Chondrocyte (in vitro differentiated cells): ENCODE measurements around the gene FAM241A. TPM values are rescaled to one million over a fixed set of nuclear protein-coding genes. Genes with fewer than 3 reads are reported as not detected.
"Not testable (repeated sequence)": the region's sequence is repeated elsewhere in the genome, so short reads cannot be mapped to it uniquely, and the experiment has no call there.

Experiments used
- DNase-seq: peaks from one replicate; pipeline ENCODE4 v3.0.0; 2021; ENCODE audit warnings: mixed read lengths, low spot score
- H3K27ac Mint-ChIP-seq: one replicate; pipeline ENCODE4 v1.8.0; 2021; ENCODE audit warnings: mild to moderate bottlenecking, moderate library complexity, mixed read lengths; ENCODE audit not compliant: unreplicated experiment
- H3K27me3 Mint-ChIP-seq: 2 replicates; pipeline ENCODE4 v1.8.0; 2021; ENCODE audit warnings: low read depth, mixed read lengths
- H3K36me3 Mint-ChIP-seq: 2 replicates; pipeline ENCODE4 v1.8.0; 2021; ENCODE audit warnings: low read depth, mixed read lengths
- H3K4me1 Mint-ChIP-seq: 2 replicates; pipeline ENCODE4 v1.8.0; 2021; ENCODE audit warnings: low read depth, mild to moderate bottlenecking, mixed read lengths
- H3K4me3 Mint-ChIP-seq: one replicate; pipeline ENCODE4 v1.8.0; 2021; ENCODE audit warnings: mild to moderate bottlenecking, moderate library complexity, mixed read lengths; ENCODE audit not compliant: unreplicated experiment
- H3K9me3 Mint-ChIP-seq: 2 replicates; pipeline ENCODE4 v1.8.0; 2021; ENCODE audit warnings: low read depth, mixed read lengths
- CTCF ChIP-seq: fragments of 200-600 bp; sonication (generic); IDR thresholded peaks from 2 replicates; pipeline ENCODE4 v1.5.0; 2021; ENCODE audit warnings: antibody characterized with exemption, mild to moderate bottlenecking, moderate library complexity
- total RNA-seq: library from RNA; stranded (reverse); gene quantifications from 3 replicates; pipeline ENCODE4 v1.2.1, GENCODE V29; 2021

FAM241A gene
- total RNA-seq, 1 donor from 2014 or later, result 0.62 TPM

DNA sequence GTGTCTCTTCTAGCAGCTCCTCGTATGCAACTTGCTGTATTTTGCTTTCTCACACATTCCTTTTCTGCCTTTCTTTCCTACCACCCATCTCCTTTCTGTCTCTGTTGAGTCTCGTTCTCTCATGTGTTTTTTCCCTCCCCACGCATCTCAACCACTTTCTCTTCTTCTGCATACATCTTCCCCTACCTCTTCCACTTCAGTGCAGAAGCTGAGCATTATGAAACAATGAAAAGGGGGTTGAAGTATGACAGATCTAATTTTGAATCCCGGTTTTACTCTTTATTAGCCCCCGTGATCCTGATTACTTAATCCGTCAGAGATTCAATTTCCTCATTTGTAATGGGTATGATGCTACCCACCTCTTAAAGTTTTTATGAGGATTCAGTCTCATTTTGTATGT is 7.3 kb downstream of the FAM241A start:
- H3K4me1 Mint-ChIP-seq, result no peaks in the 10 kb centered on the region
- H3K9me3 Mint-ChIP-seq, result no peaks in the 10 kb centered on the region
- H3K27me3 Mint-ChIP-seq, result peaks cover 29% of the 10 kb centered on the region
- TF ChIP-seq CTCF, result no peak
- DNase-seq, result no peak
- no peaks in the 10 kb centered on the region for H3K36me3 Mint-ChIP-seq
- no peak overlapping the region for H3K27ac Mint-ChIP-seq
- no peak overlapping the region for H3K4me3 Mint-ChIP-seq

- no peaks in the 10 kb centered on the region for H3K4me1 Mint-ChIP-seq
- H3K27ac Mint-ChIP-seq, result no peak overlapping the region
- no peak overlapping the region for H3K4me3 Mint-ChIP-seq
- H3K27me3 Mint-ChIP-seq, result peaks cover 25% of the 10 kb centered on the region
- TF ChIP-seq CTCF, result no peak
- no peaks in the 10 kb centered on the region for H3K36me3 Mint-ChIP-seq
- H3K9me3 Mint-ChIP-seq, result no peaks in the 10 kb centered on the region
- no peak for DNase-seq
Observed at GRCh38 chr4:112153211-112153791, 8.0 kb downstream of the FAM241A start.

GRCh38 chr4:112156112-112156511 is 10.9 kb downstream of the FAM241A start:
- H3K27me3 Mint-ChIP-seq, result peaks cover 34% of the 10 kb centered on the region
- no peak overlapping the region for H3K27ac Mint-ChIP-seq
- TF ChIP-seq CTCF, result no peak
- H3K4me3 Mint-ChIP-seq, result no peak overlapping the region
- no peak for DNase-seq
- H3K9me3 Mint-ChIP-seq, result peaks cover 11% of the 10 kb centered on the region
- H3K36me3 Mint-ChIP-seq, result peaks cover 9% of the 10 kb centered on the region
- H3K4me1 Mint-ChIP-seq, result no peaks in the 10 kb centered on the region

DNA sequence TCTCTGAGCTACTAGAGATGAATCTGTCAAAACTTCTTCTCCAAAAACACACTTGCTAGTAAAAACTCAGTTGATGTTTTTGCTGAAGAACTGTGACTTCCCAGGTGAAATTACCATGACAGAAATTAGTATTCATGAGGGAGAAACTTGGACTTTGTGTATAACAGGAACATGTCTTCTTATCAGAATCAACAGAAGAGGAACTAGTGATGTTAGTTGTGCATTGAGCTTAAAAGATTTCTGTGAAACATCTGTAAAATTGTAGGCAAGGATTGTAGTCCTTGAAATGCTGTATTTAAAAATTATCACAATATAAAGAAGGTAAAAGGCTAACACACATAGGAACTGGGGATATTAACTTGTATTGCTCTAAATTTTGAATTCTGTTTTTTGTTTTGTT is 11.3 kb downstream of the FAM241A start:
- peaks cover 34% of the 10 kb centered on the region for H3K27me3 Mint-ChIP-seq
- no peak overlapping the region for H3K27ac Mint-ChIP-seq
- peaks cover 12% of the 10 kb centered on the region for H3K36me3 Mint-ChIP-seq
- TF ChIP-seq CTCF, result no peak
- no peak for DNase-seq
- no peaks in the 10 kb centered on the region for H3K4me1 Mint-ChIP-seq
- no peak overlapping the region for H3K4me3 Mint-ChIP-seq
- H3K9me3 Mint-ChIP-seq, result peaks cover 15% of the 10 kb centered on the region

DNA sequence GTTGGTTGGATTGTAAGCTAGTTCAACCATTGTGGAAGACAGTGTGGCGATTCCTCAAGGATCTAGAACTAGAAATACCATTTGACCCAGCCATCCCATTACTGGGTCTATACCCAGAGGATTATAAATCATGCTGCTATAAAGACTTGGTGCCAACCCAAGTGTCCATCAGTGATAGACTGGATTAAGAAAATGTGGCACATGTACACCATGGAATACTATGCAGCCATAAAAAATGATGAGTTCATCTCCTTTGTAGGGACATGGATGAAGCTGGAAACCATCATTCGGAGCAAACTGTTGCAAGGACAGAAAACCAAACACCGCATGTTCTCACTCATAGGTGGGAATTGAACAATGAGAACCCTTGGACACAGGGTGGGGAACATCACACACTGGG is 18.5 kb downstream of the FAM241A start:
- H3K4me1 Mint-ChIP-seq, H3K27ac Mint-ChIP-seq, H3K4me3 Mint-ChIP-seq, DNase-seq: not testable (repeated sequence)
- peaks cover 14% of the 10 kb centered on the region for H3K36me3 Mint-ChIP-seq
- peaks cover 13% of the 10 kb centered on the region for H3K27me3 Mint-ChIP-seq
- H3K9me3 Mint-ChIP-seq, result peaks cover 25% of the 10 kb centered on the region

GRCh38 chr4:112167794-112168193 is 22.5 kb downstream of the FAM241A start:
- no peak overlapping the region for H3K4me3 Mint-ChIP-seq
- H3K27me3 Mint-ChIP-seq, result no peaks in the 10 kb centered on the region
- no peak overlapping the region for H3K27ac Mint-ChIP-seq
- H3K4me1 Mint-ChIP-seq, result peaks cover 10% of the 10 kb centered on the region
- no peaks in the 10 kb centered on the region for H3K36me3 Mint-ChIP-seq
- TF ChIP-seq CTCF, result no peak
- peaks cover 3% of the 10 kb centered on the region for H3K9me3 Mint-ChIP-seq
- no peak for DNase-seq
